GF-D8 (cell line): ENCODE data around the gene C14orf132.
"Not testable (repeated sequence)": the region's sequence is repeated elsewhere in the genome, so short reads cannot be mapped to it uniquely, and the experiment has no call there.

ENCODE experiments used
- DNase-seq: peaks from one replicate; lab custom pipeline; 2025; lab: John Stamatoyannopoulos, UW

C14orf132 gene

GRCh38 chr14:96059519-96060135 lies 20.5 kb downstream of the C14orf132 start:
- DNase-seq, result no peak

GRCh38 chr14:96060186-96060933 lies 21.2 kb downstream of the C14orf132 start:
- DNase-seq, result no peak

GRCh38 chr14:96062010-96062409 lies 22.8 kb downstream of the C14orf132 start:
- DNase-seq, result no peak

- DNase-seq, result no peak
These were observed 23.3 kb downstream of the C14orf132 start for GRCh38 chr14:96062506-96062905.

GRCh38 chr14:96064866-96065265 lies 25.7 kb downstream of the C14orf132 start:
- no peak for DNase-seq

- no peak for DNase-seq
These were observed 26.7 kb downstream of the C14orf132 start for GRCh38 chr14:96065661-96066459.

GRCh38 chr14:96066976-96067375 lies 27.8 kb downstream of the C14orf132 start:
- no peak for DNase-seq

GRCh38 chr14:96067985-96068930 lies 29.1 kb downstream of the C14orf132 start:
- DNase-seq, result no peak

- DNase-seq, result no peak
These were observed 30.3 kb downstream of the C14orf132 start for GRCh38 chr14:96069421-96069820.

GRCh38 chr14:96071561-96071960 lies 32.4 kb downstream of the C14orf132 start:
- no peak for DNase-seq

GRCh38 chr14:96072076-96072475 lies 32.9 kb downstream of the C14orf132 start:
- no peak for DNase-seq

GRCh38 chr14:96072746-96073145 lies 33.6 kb downstream of the C14orf132 start:
- DNase-seq, result no peak

- DNase-seq, result not testable (repeated sequence)
These were observed 34.3 kb downstream of the C14orf132 start for GRCh38 chr14:96073260-96074039.

- DNase-seq, result no peak
These were observed 38.9 kb downstream of the C14orf132 start for GRCh38 chr14:96077983-96078624.

GRCh38 chr14:96078625-96079016 lies 39.5 kb downstream of the C14orf132 start:
- DNase-seq, result no peak

- DNase-seq, result no peak
These were observed 39.9 kb downstream of the C14orf132 start for GRCh38 chr14:96079066-96079465.

GRCh38 chr14:96080571-96080970 lies 41.4 kb downstream of the C14orf132 start:
- DNase-seq, result no peak

- no peak for DNase-seq
These were observed 42.1 kb downstream of the C14orf132 start for GRCh38 chr14:96081224-96081623.

- DNase-seq, result no peak
These were observed 42.7 kb downstream of the C14orf132 start for GRCh38 chr14:96081767-96082400.
